GM12878 (cell line): ENCODE measurements around the gene ITSN1. TPM values are rescaled to one million over a fixed set of nuclear protein-coding genes. Genes with fewer than 3 reads are reported as not detected.

Experiments
- ATAC-seq: fragments of 200-7000 bp; cut with Tn5 transposase; 3 replicates; pipeline ENCODE4 v1.9.1; 2020; ENCODE audit warnings: mild to moderate bottlenecking, moderate library complexity
- BruUV-seq: library from RNA; stranded (reverse); fragments of 400-500 nt; replicated peaks from 2 replicates; lab custom pipeline; 2021; lab: Mats Ljungman, UMichigan
- CTCF ChIA-PET: fragments of 300-600 bp; sonication (Branson Sonifier 250); formaldehyde crosslinking; extraction: SDS; loops from one replicate; lab custom pipeline; 2021; ENCODE audit warnings: inconsistent platforms; lab: Yijun Ruan, JAX
- POLR2A ChIA-PET: fragments of 350-600 bp; formaldehyde crosslinking; extraction: SDS; loops from one replicate; lab custom pipeline; 2021; ENCODE audit warnings: inconsistent platforms; lab: Charles Lee
- RAD21 ChIA-PET: fragments of 300-600 bp; sonication (Branson Sonifier 250); formaldehyde crosslinking; loops from one replicate; lab custom pipeline; 2023; ENCODE audit warnings: antibody characterized with exemption; ENCODE audit not compliant: unreplicated experiment; lab: Charles Lee
- SMC1A ChIA-PET: fragments of 300-600 bp; sonication (Branson Sonifier 250); formaldehyde crosslinking; loops from one replicate; lab custom pipeline; 2023; ENCODE audit not compliant: unreplicated experiment, uncharacterized antibody; lab: Charles Lee
- DNase-seq: peaks from one replicate; pipeline ENCODE4 v3.0.0-alpha.2; 2011; ENCODE audit warnings: low read depth, low spot score
- FAIRE-seq: peaks from 3 replicates; lab custom pipeline; 2011; peaks lifted over from hg19 to GRCh38; lab: Jason Lieb, UNC
- H2AFZ ChIP-seq: 2 replicates; pipeline ENCODE4 v1.6.0; 2011; ENCODE audit warnings: low read depth, low read length, control low read depth; ENCODE audit not compliant: control insufficient read depth
- H3K27ac ChIP-seq: 2 replicates; pipeline ENCODE4 v1.5.1; 2011; ENCODE audit warnings: control low read depth; ENCODE audit not compliant: control insufficient read depth, insufficient read depth
- H3K27me3 ChIP-seq, 2 experiments: replicated peaks in 1 of 2; 2 replicates each; pipeline versions ENCODE4 v1.6.0 to v1.6.1; 2011; ENCODE audit warnings: low read length in 1 of 2; ENCODE audit not compliant: control insufficient read depth in 2 of 2, insufficient read depth in 2 of 2
- H3K36me3 ChIP-seq, 2 experiments: 2 replicates each; pipeline ENCODE4 v1.5.1; 2011; ENCODE audit warnings: low read length in 1 of 2; ENCODE audit not compliant: control insufficient read depth in 2 of 2, insufficient read depth in 2 of 2
- H3K4me1 ChIP-seq: 2 replicates; pipeline ENCODE4 v1.6.1; 2011; ENCODE audit warnings: mild to moderate bottlenecking, low read length, moderate library complexity, mixed read lengths; ENCODE audit not compliant: control insufficient read depth, insufficient read depth
- H3K4me2 ChIP-seq: 2 replicates; pipeline ENCODE4 v1.6.0; 2011; ENCODE audit warnings: control low read depth; ENCODE audit not compliant: control insufficient read depth, insufficient read depth
- H3K4me3 ChIP-seq: fragments of 200-600 bp; sonication (generic); 2 replicates; pipeline ENCODE4 v1.5.1; 2016
- H3K79me2 ChIP-seq: 2 replicates; pipeline ENCODE4 v1.6.0; 2011; ENCODE audit warnings: low read length; ENCODE audit not compliant: control insufficient read depth, insufficient read depth
- H3K9ac ChIP-seq: 2 replicates; pipeline ENCODE4 v1.8.0; 2011; ENCODE audit warnings: low read length, control low read depth, mixed read lengths; ENCODE audit not compliant: control insufficient read depth, insufficient read depth
- H3K9me3 ChIP-seq: replicated peaks from 3 replicates; pipeline ENCODE4 v1.5.1; 2011; ENCODE audit warnings: mild to moderate bottlenecking, low read length; ENCODE audit not compliant: control insufficient read depth, insufficient read depth
- H4K20me1 ChIP-seq: 2 replicates; pipeline ENCODE4 v1.6.0; 2011; ENCODE audit not compliant: control insufficient read depth, insufficient read depth
- ATF7 ChIP-seq: fragments of 450-650 bp; IDR thresholded peaks from 2 replicates; pipeline ENCODE4 v1.6.1; 2016; ENCODE audit warnings: low read depth, mild to moderate bottlenecking
- BMI1 ChIP-seq: fragments of 450-650 bp; IDR thresholded peaks from 2 replicates; pipeline ENCODE4 v1.6.1; 2016; ENCODE audit warnings: mild to moderate bottlenecking, moderate library complexity, borderline replicate concordance
- CHD1 ChIP-seq: IDR thresholded peaks from 2 replicates; pipeline ENCODE4 v1.6.1; 2012; ENCODE audit warnings: low read depth, low read length, improper control_type of control experiment
- IKZF1 ChIP-seq: fragments of 450-650 bp; conservative IDR thresholded peaks from 2 replicates; pipeline ENCODE4 v1.6.1; 2017; ENCODE audit warnings: antibody characterized with exemption, mild to moderate bottlenecking
- IRF5 ChIP-seq: fragments of 450-650 bp; IDR thresholded peaks from 2 replicates; pipeline ENCODE4 v1.6.1; 2017; ENCODE audit warnings: borderline replicate concordance
- KAT2A ChIP-seq: conservative IDR thresholded peaks from 2 replicates; pipeline ENCODE4 v1.6.1; 2011; ENCODE audit warnings: low read depth, low read length; ENCODE audit not compliant: control insufficient read depth
- MYB ChIP-seq: fragments of 150-350 bp; IDR thresholded peaks from 2 replicates; pipeline ENCODE4 v1.6.1; 2014; ENCODE audit warnings: mild to moderate bottlenecking, low read depth, low read length, borderline replicate concordance
- NR2F1 ChIP-seq: fragments of 450-650 bp; conservative IDR thresholded peaks from 2 replicates; pipeline ENCODE4 v1.6.1; 2017; ENCODE audit warnings: mild to moderate bottlenecking
- SIN3A ChIP-seq: IDR thresholded peaks from 2 replicates; pipeline ENCODE4 v1.6.1; 2012; ENCODE audit warnings: low read depth, low read length, improper control_type of control experiment
- SP1 ChIP-seq: IDR thresholded peaks from one replicate; pipeline ENCODE4 v1.6.1; 2011; ENCODE audit warnings: low read depth, low read length
- SPI1 ChIP-seq: IDR thresholded peaks from 2 replicates; pipeline ENCODE4 v1.6.1; 2011; ENCODE audit warnings: low read depth, mild to moderate bottlenecking, low read length, moderate library complexity, borderline replicate concordance; ENCODE audit not compliant: insufficient read depth
- WRNIP1 ChIP-seq: IDR thresholded peaks from 2 replicates; pipeline ENCODE4 v1.6.1; 2011; ENCODE audit warnings: low read depth, low read length, improper control_type of control experiment, borderline replicate concordance
- ZNF622 ChIP-seq: fragments of 450-650 bp; IDR thresholded peaks from 2 replicates; pipeline ENCODE4 v1.6.1; 2017; ENCODE audit warnings: mild to moderate bottlenecking, inconsistent platforms
- ZZZ3 ChIP-seq: IDR thresholded peaks from 2 replicates; pipeline ENCODE4 v1.6.1; 2011; ENCODE audit warnings: low read depth; ENCODE audit not compliant: control insufficient read depth, insufficient read length
- WGBS: methylation state at CpG from one replicate; pipeline ENCODE4 v1.1.6; 2016; ENCODE audit warnings: low lambda C conversion rate; ENCODE audit not compliant: insufficient replicate concordance, insufficient coverage; ENCODE audit errors: missing lambda C conversion rate; 5-methylcytosine and 5-hydroxymethylcytosine counted together
- in situ Hi-C: fragments of 300-500 bp; cut with MboI; formaldehyde crosslinking; loops from 9 replicates; pipeline ENCODE4 v1.14.3; 2018; ENCODE audit warnings: mixed read lengths
- intact Hi-C: fragments of 100-400 bp; cut with micrococcal nuclease; formaldehyde crosslinking; loops from one replicate; pipeline ENCODE4 v1.14.2; 2022; ENCODE audit not compliant: unreplicated experiment
- polyA plus RNA-seq, 11 experiments: library from polyadenylated mRNA; depleted of rRNA in 4 of 11; unstranded in 6 of 11; stranded (reverse) in 5 of 11; fragments of >200 nt; fragmentation: Nextera tagmentation in 4 of 11; fragmentation: Illumina TruSeq in 1 of 11; extraction: Ambion mirVana in 4 of 11; extraction: Trizol in 1 of 11; gene quantifications; 1 replicate in 1 of 11; 2 replicates in 10 of 11; pipeline versions ENCODE4 v1.2.1 to v1.2.3, GENCODE V29; 2011 to 2016; ENCODE audit warnings: inconsistent platforms in 2 of 11, missing spikeins in 2 of 11, low read depth in 1 of 11
- total RNA-seq, 4 experiments: library from RNA; depleted of rRNA in 3 of 4; stranded (reverse); fragments of >200 nt in 3 of 4; fragmentation: Illumina TruSeq in 1 of 4; extraction: Trizol in 1 of 4; gene quantifications; 2 replicates each; pipeline versions ENCODE4 v1.2.1 to v1.2.3, GENCODE V29; 2013 to 2021
- TF ChIP-seq, protein P1 (sequence below): IDR thresholded peaks from 2 replicates; pipeline ENCODE4 v1.6.1; 2011; ENCODE audit warnings: low read depth, mild to moderate bottlenecking, low read length, moderate library complexity, borderline replicate concordance; ENCODE audit errors: extremely low read depth
- TF ChIP-seq, protein P2 (sequence below): fragments of 450-650 bp; IDR thresholded peaks from 2 replicates; pipeline ENCODE4 v1.6.1; 2017; ENCODE audit warnings: mild to moderate bottlenecking, low read depth, inconsistent platforms; ENCODE audit not compliant: poor library complexity, severe bottlenecking
- TF ChIP-seq, protein P3 (sequence below): IDR thresholded peaks from 2 replicates; pipeline ENCODE4 v1.6.1; 2012; ENCODE audit warnings: mild to moderate bottlenecking, low read depth, low read length

Gene ITSN1
- total and polyA plus RNA-seq, 10 of the 15 experiments (the other 5 are each of a cell fraction or from before 2014, with no cell fraction given): 0.89 to 10.6 (median 4.8) TPM

DNA sequence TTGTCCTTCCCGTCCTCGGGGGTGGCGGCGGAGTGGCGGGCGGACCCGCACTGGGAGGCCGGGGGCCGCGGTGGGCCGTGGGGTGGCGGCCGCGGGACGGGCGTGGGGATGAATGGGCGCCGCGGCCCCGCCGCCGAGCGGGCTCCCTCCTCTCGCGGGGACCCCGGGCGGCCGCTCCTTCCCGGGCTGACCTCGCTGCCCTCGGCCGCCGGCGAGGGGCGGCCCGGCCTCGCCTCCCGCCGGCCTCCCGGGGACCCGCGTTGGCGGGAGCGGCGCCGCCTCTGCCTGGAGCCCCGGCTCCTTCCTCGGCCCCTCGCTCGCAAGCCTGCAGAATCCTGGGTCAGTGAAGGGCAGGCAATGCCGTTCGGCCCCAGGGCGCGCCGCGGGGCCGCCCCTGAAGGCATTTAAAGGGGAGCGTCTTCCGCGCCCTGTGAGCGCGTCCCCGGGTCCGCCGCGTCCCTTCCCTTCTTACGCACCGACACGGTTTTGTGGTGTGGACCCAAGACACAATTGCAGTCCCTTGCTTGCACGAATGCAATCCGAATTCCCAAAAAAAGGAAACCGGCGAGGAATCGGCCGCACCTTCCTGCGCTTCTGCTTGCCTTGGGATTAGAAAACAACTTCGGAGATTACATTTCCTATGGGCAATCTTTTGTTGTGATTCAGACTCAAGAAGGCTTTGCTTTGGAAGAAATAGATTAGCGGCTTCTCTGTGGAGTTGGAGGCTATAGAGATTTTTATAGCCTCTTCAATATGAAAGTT, 776 bp downstream of the ITSN1 start:
- ChIA-PET RAD21 (no interaction called here), POLR2A (no interaction called here), CTCF (no interaction called here), SMC1A (no interaction called here)
- no peak for ATAC-seq
- Histone ChIP-seq H3K36me3 (no peaks in the 10 kb centered on the region), H3K9ac (peak overlapping the region; percentile 46; the same call in 1 of the 2 replicates), H2AFZ (peak overlapping the region; percentile 93), H3K4me2 (peak overlapping the region; percentile 85), H4K20me1 (no peaks in the 10 kb centered on the region), H3K79me2 (peaks cover 13% of the 10 kb centered on the region), H3K27me3 (peaks cover 0 to 6% of the 10 kb centered on the region in 2 experiments; a peak in 2 of 4 replicates), H3K27ac (no peak overlapping the region), H3K4me3 (peak overlapping the region; percentile 94), H3K9me3 (no peaks in the 10 kb centered on the region), H3K4me1 (no peaks in the 10 kb centered on the region)
- no TSS peak for BruUV-seq
- no peak for DNase-seq
- intact Hi-C loops (loop anchor here (2.0 kb wide), 1 partner anchor 272 kb away; the partner anchor contains the start of gene ATP5PO), in situ Hi-C loops (loop anchor here (25.0 kb wide), 1 partner anchor 1256 kb away; the partner anchor contains the start of gene URB1)
- WGBS: 2% methylated on average over 47 of the region's 78 CpGs
- FAIRE-seq: no peak
- no peak for TF ChIP-seq ZZZ3
- TF ChIP-seq IRF5: no peak
- TF ChIP-seq ZNF622: no peak
- TF ChIP-seq SPI1: no peak
- TF ChIP-seq IKZF1: peak; percentile 73
- TF ChIP-seq CHD1: no peak
- no peak for TF ChIP-seq MYB
- no peak for TF ChIP-seq KAT2A
- TF ChIP-seq, protein P1, sequence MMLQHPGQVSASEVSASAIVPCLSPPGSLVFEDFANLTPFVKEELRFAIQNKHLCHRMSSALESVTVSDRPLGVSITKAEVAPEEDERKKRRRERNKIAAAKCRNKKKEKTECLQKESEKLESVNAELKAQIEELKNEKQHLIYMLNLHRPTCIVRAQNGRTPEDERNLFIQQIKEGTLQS: no peak
- TF ChIP-seq SIN3A: no peak
- TF ChIP-seq BMI1: no peak
- no peak for TF ChIP-seq SP1
- TF ChIP-seq ATF7: no peak
- TF ChIP-seq, protein P2, sequence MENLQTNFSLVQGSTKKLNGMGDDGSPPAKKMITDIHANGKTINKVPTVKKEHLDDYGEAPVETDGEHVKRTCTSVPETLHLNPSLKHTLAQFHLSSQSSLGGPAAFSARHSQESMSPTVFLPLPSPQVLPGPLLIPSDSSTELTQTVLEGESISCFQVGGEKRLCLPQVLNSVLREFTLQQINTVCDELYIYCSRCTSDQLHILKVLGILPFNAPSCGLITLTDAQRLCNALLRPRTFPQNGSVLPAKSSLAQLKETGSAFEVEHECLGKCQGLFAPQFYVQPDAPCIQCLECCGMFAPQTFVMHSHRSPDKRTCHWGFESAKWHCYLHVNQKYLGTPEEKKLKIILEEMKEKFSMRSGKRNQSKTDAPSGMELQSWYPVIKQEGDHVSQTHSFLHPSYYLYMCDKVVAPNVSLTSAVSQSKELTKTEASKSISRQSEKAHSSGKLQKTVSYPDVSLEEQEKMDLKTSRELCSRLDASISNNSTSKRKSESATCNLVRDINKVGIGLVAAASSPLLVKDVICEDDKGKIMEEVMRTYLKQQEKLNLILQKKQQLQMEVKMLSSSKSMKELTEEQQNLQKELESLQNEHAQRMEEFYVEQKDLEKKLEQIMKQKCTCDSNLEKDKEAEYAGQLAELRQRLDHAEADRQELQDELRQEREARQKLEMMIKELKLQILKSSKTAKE: no peak
- no peak for TF ChIP-seq WRNIP1
- TF ChIP-seq, protein P3, sequence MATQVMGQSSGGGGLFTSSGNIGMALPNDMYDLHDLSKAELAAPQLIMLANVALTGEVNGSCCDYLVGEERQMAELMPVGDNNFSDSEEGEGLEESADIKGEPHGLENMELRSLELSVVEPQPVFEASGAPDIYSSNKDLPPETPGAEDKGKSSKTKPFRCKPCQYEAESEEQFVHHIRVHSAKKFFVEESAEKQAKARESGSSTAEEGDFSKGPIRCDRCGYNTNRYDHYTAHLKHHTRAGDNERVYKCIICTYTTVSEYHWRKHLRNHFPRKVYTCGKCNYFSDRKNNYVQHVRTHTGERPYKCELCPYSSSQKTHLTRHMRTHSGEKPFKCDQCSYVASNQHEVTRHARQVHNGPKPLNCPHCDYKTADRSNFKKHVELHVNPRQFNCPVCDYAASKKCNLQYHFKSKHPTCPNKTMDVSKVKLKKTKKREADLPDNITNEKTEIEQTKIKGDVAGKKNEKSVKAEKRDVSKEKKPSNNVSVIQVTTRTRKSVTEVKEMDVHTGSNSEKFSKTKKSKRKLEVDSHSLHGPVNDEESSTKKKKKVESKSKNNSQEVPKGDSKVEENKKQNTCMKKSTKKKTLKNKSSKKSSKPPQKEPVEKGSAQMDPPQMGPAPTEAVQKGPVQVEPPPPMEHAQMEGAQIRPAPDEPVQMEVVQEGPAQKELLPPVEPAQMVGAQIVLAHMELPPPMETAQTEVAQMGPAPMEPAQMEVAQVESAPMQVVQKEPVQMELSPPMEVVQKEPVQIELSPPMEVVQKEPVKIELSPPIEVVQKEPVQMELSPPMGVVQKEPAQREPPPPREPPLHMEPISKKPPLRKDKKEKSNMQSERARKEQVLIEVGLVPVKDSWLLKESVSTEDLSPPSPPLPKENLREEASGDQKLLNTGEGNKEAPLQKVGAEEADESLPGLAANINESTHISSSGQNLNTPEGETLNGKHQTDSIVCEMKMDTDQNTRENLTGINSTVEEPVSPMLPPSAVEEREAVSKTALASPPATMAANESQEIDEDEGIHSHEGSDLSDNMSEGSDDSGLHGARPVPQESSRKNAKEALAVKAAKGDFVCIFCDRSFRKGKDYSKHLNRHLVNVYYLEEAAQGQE: no peak
- peak; percentile 79 for TF ChIP-seq NR2F1
